ENCODE results near the gene CLC.

Gene CLC

DNA sequence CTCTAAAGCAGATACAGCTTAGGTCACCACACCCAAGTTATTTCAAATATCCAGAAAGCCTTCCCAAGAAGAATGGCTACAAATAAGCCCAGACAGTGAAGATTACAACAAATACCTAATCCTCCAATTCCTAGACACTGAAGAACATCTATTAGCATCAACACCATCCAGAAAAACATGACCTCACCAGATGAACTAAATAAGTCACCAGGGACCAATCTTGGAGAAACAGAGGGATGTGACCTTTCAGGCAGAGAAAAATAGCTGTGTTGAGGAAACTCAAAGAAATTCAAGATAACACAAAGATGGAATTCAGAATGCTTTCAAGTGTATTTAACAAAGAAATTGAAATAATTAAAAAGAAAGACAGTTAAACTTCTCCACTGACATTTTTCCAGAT lies 15.0 kb upstream of the CLC start:
- Histone ChIP-seq H3K4me3 (ENCODE audit: low read length, poor library complexity, severe bottlenecking) (no peak overlapping the region), H3K9me3 (ENCODE audit: insufficient read depth, low read depth, low read length) (no peaks in the 10 kb centered on the region), H3K9ac (ENCODE audit: low read depth, low read length, poor library complexity, severe bottlenecking) (no peak overlapping the region), H3K4me1 (ENCODE audit: insufficient read depth, low read length, poor library complexity, severe bottlenecking) (no peaks in the 10 kb centered on the region), H3K9me2 (replicated peaks; ENCODE audit: low read depth, low read length) (no peaks in the 10 kb centered on the region), H4K20me1 (ENCODE audit: insufficient read depth, low read length, poor library complexity, severe bottlenecking) (no peaks in the 10 kb centered on the region), H3K79me2 (ENCODE audit: insufficient read depth, low read length) (no peaks in the 10 kb centered on the region), H3K4me2 (ENCODE audit: low read depth, low read length, poor library complexity, severe bottlenecking) (no peak overlapping the region), H3K27me3 (ENCODE audit: insufficient read depth, low read length, poor library complexity, severe bottlenecking) (no peaks in the 10 kb centered on the region), H2AFZ (ENCODE audit: low read length) (no peak overlapping the region), H3K36me3 (ENCODE audit: insufficient read depth, low read length) (no peaks in the 10 kb centered on the region), H3F3A (ENCODE audit: low read depth) (no peaks in the 10 kb centered on the region)
- TF ChIP-seq EZH2phosphoT487 (IDR thresholded peaks at IDR 0.05; ENCODE audit: borderline replicate concordance) (no peak), CTCF (conservative IDR thresholded peaks at IDR 0.05; ENCODE audit: low read length) (no peak)

GRCh38 chr19:39752390-39752789 lies 14.6 kb upstream of the CLC start:
- H3K36me3 ChIP-seq (ENCODE audit: insufficient read depth, low read length) = no peaks in the 10 kb centered on the region
- no peak for TF ChIP-seq EZH2phosphoT487 (IDR thresholded peaks at IDR 0.05; ENCODE audit: borderline replicate concordance)
- TF ChIP-seq CTCF (conservative IDR thresholded peaks at IDR 0.05; ENCODE audit: low read length) = no peak
- no peaks in the 10 kb centered on the region for H3F3A ChIP-seq (ENCODE audit: low read depth)
- H3K27me3 ChIP-seq (ENCODE audit: insufficient read depth, low read length, poor library complexity, severe bottlenecking) = no peaks in the 10 kb centered on the region
- H3K4me1 ChIP-seq (ENCODE audit: insufficient read depth, low read length, poor library complexity, severe bottlenecking) = no peaks in the 10 kb centered on the region
- no peak overlapping the region for H3K4me3 ChIP-seq (ENCODE audit: low read length, poor library complexity, severe bottlenecking)
- H4K20me1 ChIP-seq (ENCODE audit: insufficient read depth, low read length, poor library complexity, severe bottlenecking) = no peaks in the 10 kb centered on the region
- no peak overlapping the region for H2AFZ ChIP-seq (ENCODE audit: low read length)
- H3K4me2 ChIP-seq (ENCODE audit: low read depth, low read length, poor library complexity, severe bottlenecking) = no peak overlapping the region
- no peak overlapping the region for H3K9ac ChIP-seq (ENCODE audit: low read depth, low read length, poor library complexity, severe bottlenecking)
- H3K9me3 ChIP-seq (ENCODE audit: insufficient read depth, low read depth, low read length) = no peaks in the 10 kb centered on the region
- no peaks in the 10 kb centered on the region for H3K79me2 ChIP-seq (ENCODE audit: insufficient read depth, low read length)
- no peaks in the 10 kb centered on the region for H3K9me2 ChIP-seq (replicated peaks; ENCODE audit: low read depth, low read length)

DNA sequence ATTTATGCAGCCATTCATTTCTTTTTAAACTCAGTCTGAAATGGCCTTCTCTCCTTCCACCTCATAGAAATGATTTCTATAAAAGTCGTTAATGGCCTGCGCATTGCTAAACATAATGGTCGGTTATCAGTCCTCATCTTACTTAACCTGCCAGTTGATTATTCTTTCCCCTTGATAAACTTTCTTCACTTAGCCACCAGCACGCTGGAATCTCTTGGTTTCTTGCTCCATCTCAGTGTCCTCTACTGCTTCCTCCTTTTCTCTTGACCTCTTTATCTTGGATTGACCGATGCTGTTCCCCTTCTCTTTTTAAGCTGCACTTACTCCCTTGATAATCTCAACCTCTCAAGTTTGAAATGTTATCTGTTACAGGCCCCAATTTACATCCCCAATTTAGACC lies 12.2 kb upstream of the CLC start:
- Histone ChIP-seq H4K20me1 (ENCODE audit: insufficient read depth, low read length, poor library complexity, severe bottlenecking) (no peaks in the 10 kb centered on the region), H2AFZ (ENCODE audit: low read length) (no peak overlapping the region), H3F3A (ENCODE audit: low read depth) (no peaks in the 10 kb centered on the region), H3K9me3 (ENCODE audit: insufficient read depth, low read depth, low read length) (no peaks in the 10 kb centered on the region), H3K79me2 (ENCODE audit: insufficient read depth, low read length) (no peaks in the 10 kb centered on the region), H3K36me3 (ENCODE audit: insufficient read depth, low read length) (no peaks in the 10 kb centered on the region), H3K27me3 (ENCODE audit: insufficient read depth, low read length, poor library complexity, severe bottlenecking) (no peaks in the 10 kb centered on the region), H3K4me3 (ENCODE audit: low read length, poor library complexity, severe bottlenecking) (no peak overlapping the region), H3K9me2 (replicated peaks; ENCODE audit: low read depth, low read length) (no peaks in the 10 kb centered on the region), H3K9ac (ENCODE audit: low read depth, low read length, poor library complexity, severe bottlenecking) (no peak overlapping the region), H3K4me1 (ENCODE audit: insufficient read depth, low read length, poor library complexity, severe bottlenecking) (no peaks in the 10 kb centered on the region), H3K4me2 (ENCODE audit: low read depth, low read length, poor library complexity, severe bottlenecking) (no peak overlapping the region)
- TF ChIP-seq EZH2phosphoT487 (IDR thresholded peaks at IDR 0.05; ENCODE audit: borderline replicate concordance) (no peak), CTCF (conservative IDR thresholded peaks at IDR 0.05; ENCODE audit: low read length) (no peak)

All from Loucy (cell line).